Kidney epithelial cell (primary cell): ENCODE measurements around the gene DENND6A. TPM values are rescaled to one million over a fixed set of nuclear protein-coding genes. Genes with fewer than 3 reads are reported as not detected.
A peak's percentile ranks its signal among the peaks of the same experiment; 100 is the strongest.

ENCODE experiments used
- DNase-seq: peaks from one replicate; pipeline ENCODE4 v3.0.0-alpha.2; 2010; ENCODE audit warnings: low read depth
- H3K27me3 ChIP-seq: 2 replicates; pipeline ENCODE4 v1.6.0; 2011; ENCODE audit warnings: low read length; ENCODE audit not compliant: control insufficient read depth, insufficient read depth
- H3K36me3 ChIP-seq: 2 replicates; pipeline ENCODE4 v1.5.1; 2011; ENCODE audit warnings: low read length; ENCODE audit not compliant: control insufficient read depth, insufficient read depth
- H3K4me3 ChIP-seq: 2 replicates; pipeline ENCODE4 v1.5.1; 2011; ENCODE audit warnings: low read depth, mild to moderate bottlenecking, control low read depth, low read length
- total RNA-seq: library from RNA; depleted of rRNA; stranded (reverse); fragments of >200 nt; gene quantifications from 2 replicates; pipeline ENCODE4 v1.2.3, GENCODE V29; 2015
- TF ChIP-seq, protein P1 (sequence below): IDR thresholded peaks from 2 replicates; pipeline ENCODE4 v1.5.1; 2011; ENCODE audit warnings: mild to moderate bottlenecking, moderate library complexity, low read length, control low read depth, inconsistent platforms; ENCODE audit not compliant: insufficient read depth, poor library complexity, severe bottlenecking

DENND6A gene
- total RNA-seq, 1 donor from 2014 or later = 17.3 TPM

DNA sequence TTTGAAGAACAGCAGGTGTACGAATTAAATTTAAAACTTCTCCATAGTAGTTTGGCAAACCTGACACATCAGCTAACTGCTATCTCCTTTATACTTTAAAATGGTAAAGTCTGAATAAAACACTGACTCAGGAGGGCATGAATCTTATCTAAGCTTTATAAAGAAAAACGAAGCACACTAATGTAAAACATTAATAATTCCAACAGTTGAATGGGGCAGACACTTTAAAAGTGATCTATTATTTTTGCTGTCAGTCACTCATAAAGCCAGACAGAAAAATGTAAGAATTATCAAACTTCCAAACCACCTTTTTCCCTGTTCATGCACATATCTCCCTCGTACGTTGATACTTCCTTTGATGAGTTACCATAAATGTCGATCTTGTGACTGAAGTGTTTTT, 98.3 kb downstream of the DENND6A start:
- TF ChIP-seq, protein P1, sequence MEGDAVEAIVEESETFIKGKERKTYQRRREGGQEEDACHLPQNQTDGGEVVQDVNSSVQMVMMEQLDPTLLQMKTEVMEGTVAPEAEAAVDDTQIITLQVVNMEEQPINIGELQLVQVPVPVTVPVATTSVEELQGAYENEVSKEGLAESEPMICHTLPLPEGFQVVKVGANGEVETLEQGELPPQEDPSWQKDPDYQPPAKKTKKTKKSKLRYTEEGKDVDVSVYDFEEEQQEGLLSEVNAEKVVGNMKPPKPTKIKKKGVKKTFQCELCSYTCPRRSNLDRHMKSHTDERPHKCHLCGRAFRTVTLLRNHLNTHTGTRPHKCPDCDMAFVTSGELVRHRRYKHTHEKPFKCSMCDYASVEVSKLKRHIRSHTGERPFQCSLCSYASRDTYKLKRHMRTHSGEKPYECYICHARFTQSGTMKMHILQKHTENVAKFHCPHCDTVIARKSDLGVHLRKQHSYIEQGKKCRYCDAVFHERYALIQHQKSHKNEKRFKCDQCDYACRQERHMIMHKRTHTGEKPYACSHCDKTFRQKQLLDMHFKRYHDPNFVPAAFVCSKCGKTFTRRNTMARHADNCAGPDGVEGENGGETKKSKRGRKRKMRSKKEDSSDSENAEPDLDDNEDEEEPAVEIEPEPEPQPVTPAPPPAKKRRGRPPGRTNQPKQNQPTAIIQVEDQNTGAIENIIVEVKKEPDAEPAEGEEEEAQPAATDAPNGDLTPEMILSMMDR = no peak
- Histone ChIP-seq H3K36me3 (no peaks in the 10 kb centered on the region), H3K4me3 (peak overlapping the region; percentile 81), H3K27me3 (no peaks in the 10 kb centered on the region)
- no peak for DNase-seq

DNA sequence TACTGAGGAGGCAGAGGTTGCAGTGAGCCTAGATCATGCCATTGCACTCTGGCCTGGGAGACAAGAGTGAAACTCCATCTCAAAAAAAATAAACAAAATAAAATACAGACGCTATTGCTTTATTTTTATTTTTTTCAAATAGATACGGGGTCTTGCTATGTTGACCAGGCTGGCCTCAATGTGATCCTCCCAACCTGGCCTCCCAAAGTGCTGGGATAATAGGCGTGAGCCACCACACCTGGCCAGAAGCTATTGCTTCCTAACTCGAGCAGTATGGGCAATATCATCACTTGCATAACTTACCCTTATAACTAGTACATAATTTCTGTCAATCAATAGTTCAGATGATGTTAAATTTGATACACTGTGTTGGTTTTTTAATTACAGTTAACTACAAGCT, 98.7 kb downstream of the DENND6A start:
- no peaks in the 10 kb centered on the region for H3K36me3 ChIP-seq
- no peaks in the 10 kb centered on the region for H3K27me3 ChIP-seq
- no peak for DNase-seq
- TF ChIP-seq, protein P1 = no peak
- no peak overlapping the region for H3K4me3 ChIP-seq

DNA sequence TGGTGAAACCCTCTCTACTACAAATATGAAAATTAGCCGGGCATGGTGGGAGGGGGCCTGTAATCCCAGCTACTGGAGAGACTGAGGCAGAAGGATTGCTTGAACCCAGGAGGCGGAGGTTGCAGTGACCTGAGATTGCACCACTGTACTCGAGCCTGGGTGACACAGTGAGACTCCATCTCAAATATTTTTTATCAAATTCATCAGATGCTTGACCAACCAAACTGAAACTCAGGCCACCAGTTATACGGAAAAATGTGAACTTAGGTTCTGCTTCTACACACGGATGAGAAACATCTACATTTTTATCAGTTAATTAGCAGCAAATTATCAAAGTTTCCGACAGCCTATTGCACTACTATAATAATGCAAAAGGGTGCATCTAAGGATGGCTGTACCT, 100.6 kb downstream of the DENND6A start:
- H3K36me3 ChIP-seq = no peaks in the 10 kb centered on the region
- DNase-seq = no peak
- H3K4me3 ChIP-seq = no peak overlapping the region
- H3K27me3 ChIP-seq = no peaks in the 10 kb centered on the region
- TF ChIP-seq, protein P1 = no peak

DNA sequence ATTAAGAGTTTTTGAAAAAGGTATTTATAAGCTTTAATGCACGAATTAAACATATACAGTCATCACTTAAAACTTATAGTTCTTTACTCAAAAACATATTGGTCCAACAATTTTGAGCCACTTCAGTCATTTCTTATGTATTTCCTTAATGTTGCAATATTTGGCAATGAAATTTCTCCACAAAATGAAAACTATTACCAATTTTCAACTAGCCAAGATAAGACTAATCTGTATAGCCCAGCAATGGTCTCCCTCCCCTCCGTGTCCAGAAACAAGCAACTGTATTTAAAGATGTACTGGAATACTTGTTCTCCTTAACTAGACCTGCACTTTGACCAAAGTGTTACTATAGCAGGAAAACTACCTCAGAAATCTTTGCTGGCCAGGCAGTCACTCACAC, 105.0 kb downstream of the DENND6A start:
- no peak overlapping the region for H3K4me3 ChIP-seq
- H3K27me3 ChIP-seq = no peaks in the 10 kb centered on the region
- no peak for DNase-seq
- no peaks in the 10 kb centered on the region for H3K36me3 ChIP-seq
- TF ChIP-seq, protein P1 = no peak

DNA sequence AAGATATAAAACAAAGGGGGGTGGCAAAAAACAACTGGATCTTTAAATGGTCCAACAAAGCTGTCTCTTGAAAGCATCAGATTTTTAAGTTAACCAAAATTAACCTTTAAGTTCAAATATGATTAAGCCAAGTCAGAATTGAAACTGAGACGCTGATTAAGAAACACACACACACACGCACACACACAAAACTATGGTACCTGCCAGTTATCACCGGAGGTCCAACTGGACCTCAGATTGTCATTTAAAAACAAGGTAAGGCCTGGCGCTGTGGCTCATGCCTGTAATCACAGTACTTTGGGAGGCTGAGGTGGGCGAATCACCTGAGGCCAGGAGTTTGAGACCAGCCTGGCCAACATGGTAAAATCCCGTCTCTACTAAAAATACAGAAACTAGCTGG, 106.1 kb downstream of the DENND6A start:
- no peak for DNase-seq
- Histone ChIP-seq H3K27me3 (no peaks in the 10 kb centered on the region), H3K4me3 (no peak overlapping the region), H3K36me3 (no peaks in the 10 kb centered on the region)
- TF ChIP-seq, protein P1 = no peak

DNA sequence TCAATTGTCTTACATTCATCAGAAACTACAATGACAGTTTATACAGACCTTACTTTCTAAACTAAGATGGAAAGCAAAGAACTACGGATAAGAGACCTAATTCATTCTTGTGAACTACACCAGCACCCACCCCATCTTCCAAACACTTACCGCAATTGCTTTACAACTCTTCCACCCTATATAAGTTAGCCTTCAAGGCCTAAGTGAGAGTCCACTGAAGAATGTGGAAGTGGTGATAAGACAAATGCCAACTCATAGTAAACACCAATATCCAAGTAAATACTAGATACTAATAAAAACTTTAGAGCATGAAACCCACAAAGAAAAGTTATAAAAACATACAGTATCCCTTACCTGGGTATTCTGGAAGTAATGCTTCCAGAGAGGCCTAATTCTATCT, 109.3 kb downstream of the DENND6A start:
- TF ChIP-seq, protein P1 = no peak
- DNase-seq = no peak
- H3K4me3 ChIP-seq = no peak overlapping the region
- no peaks in the 10 kb centered on the region for H3K27me3 ChIP-seq
- no peaks in the 10 kb centered on the region for H3K36me3 ChIP-seq
